Sigmoid colon (tissue), 7 donors: Measurements from ENCODE around the gene TMEM43. TPM values are rescaled to one million over a fixed set of nuclear protein-coding genes. Genes with fewer than 3 reads are reported as not detected.
"Not testable (repeated sequence)": the region's sequence is repeated elsewhere in the genome, so short reads cannot be mapped to it uniquely, and the experiment has no call there.

Source experiments
- DNase-seq: peaks from one replicate; pipeline ENCODE4 v3.0.0-alpha.2; 2019
- H3K27ac ChIP-seq, 4 donors: fragments of 200-600 bp; sonication (generic); one replicate each; pipeline ENCODE4 v1.5.1; 2016 to 2019; ENCODE audit warnings: mild to moderate bottlenecking in 1 of 4
- H3K27me3 ChIP-seq, 3 donors: fragments of 200-600 bp; sonication (generic); one replicate each; pipeline ENCODE4 v1.5.1; 2019; ENCODE audit warnings: mild to moderate bottlenecking in 1 of 3
- H3K36me3 ChIP-seq, 4 donors: fragments of 200-600 bp; sonication (generic); one replicate each; pipeline ENCODE4 v1.5.1; 2016 to 2019
- H3K4me1 ChIP-seq, 4 donors: fragments of 200-600 bp; sonication (generic); one replicate each; pipeline ENCODE4 v1.5.1; 2017 to 2019
- H3K4me3 ChIP-seq, 4 donors: fragments of 200-600 bp; sonication (generic); one replicate each; pipeline ENCODE4 v1.5.1; 2017 to 2019; ENCODE audit warnings: mild to moderate bottlenecking in 2 of 4, moderate library complexity in 1 of 4
- H3K9me3 ChIP-seq, 4 donors: fragments of 200-600 bp in 3 of 4; sonication (generic) in 3 of 4; one replicate each; pipeline versions ENCODE4 v1.5.1 to v1.6.1; 2013 to 2019
- CTCF ChIP-seq, 4 experiments: fragments of 450-650 bp in 3 of 4; fragments of 200-600 bp in 1 of 4; IDR thresholded peaks; one replicate each; pipeline ENCODE4 v1.5.1; 2016 to 2019; ENCODE audit warnings: antibody characterized with exemption in 4 of 4, mild to moderate bottlenecking in 3 of 4, moderate library complexity in 2 of 4
- EP300 ChIP-seq, 4 donors: sonication (generic); formaldehyde crosslinking; IDR thresholded peaks; one replicate each; pipeline ENCODE4 v1.6.1; 2017; ENCODE audit warnings: antibody characterized with exemption in 4 of 4
- POLR2A ChIP-seq, 2 donors: fragments of 450-650 bp; IDR thresholded peaks; one replicate each; pipeline ENCODE4 v1.6.1; 2016; ENCODE audit warnings: antibody characterized with exemption in 2 of 2, mild to moderate bottlenecking in 2 of 2, moderate library complexity in 2 of 2
- POLR2AphosphoS5 ChIP-seq, 4 donors: sonication (generic); formaldehyde crosslinking; IDR thresholded peaks; one replicate each; pipeline ENCODE4 v1.6.1; 2017; ENCODE audit warnings: antibody characterized with exemption in 4 of 4
- WGBS, 2 donors: extraction: QIAGEN DNeasy Blood & Tissue Kit; methylation state at CpG; one replicate each; pipeline ENCODE4 v1.1.7; 2013; 5-methylcytosine and 5-hydroxymethylcytosine counted together
- intact Hi-C: fragments of 100-400 bp; cut with DNase I; formaldehyde crosslinking; loops from one replicate; pipeline ENCODE4 v1.15.1; 2023
- polyA plus RNA-seq, 3 donors: library from polyadenylated mRNA; stranded (reverse); fragments of 200-250 nt; gene quantifications; one replicate each; pipeline ENCODE4 v1.2.3, GENCODE V29; 2013
- total RNA-seq, 4 donors: library from RNA; depleted of rRNA; stranded (reverse); fragments of >200 nt; gene quantifications; one replicate each; pipeline ENCODE4 v1.1.0, GENCODE V29; 2016
- donor health status: healthy with polysubstance abuse.
- donor health status: Bipolar disorder and iron deficiency.
- donor health status: healthy.

TMEM43 gene
- total and polyA plus RNA-seq, 7 donors, result 6.0 to 88.3 (median 68.0) TPM

GRCh38 chr3:14119651-14120050 is 5.2 kb upstream of the TMEM43 start:
- Histone ChIP-seq H3K9me3 (no peaks in the 10 kb centered on the region), H3K27me3 (no peaks in the 10 kb centered on the region), H3K4me3 (no peak overlapping the region), H3K4me1 (peaks cover 0 to 25% (median 19%) of the 10 kb centered on the region in 4 donors), H3K27ac (no peak overlapping the region), H3K36me3 (peaks cover 9 to 43% (median 12%) of the 10 kb centered on the region in 4 donors)
- no peak for DNase-seq
- TF ChIP-seq EP300 (IDR thresholded peaks at IDR 0.05), result no peak
- no peak for TF ChIP-seq CTCF (IDR thresholded peaks at IDR 0.05)
- WGBS, 2 donors, result 77 to 87% methylated on average over 2 of the region's 2 CpGs
- intact Hi-C loops, result loop anchor here (10.0 kb wide), 1 partner anchor 825 kb away; the partner anchor contains the start of gene NR2C2

- DNase-seq, result no peak
- 93 to 95% methylated on average over 11 of the region's 11 CpGs for WGBS, 2 donors
- Histone ChIP-seq H3K36me3 (peaks cover 3 to 36% (median 7%) of the 10 kb centered on the region in 4 donors), H3K9me3 (no peaks in the 10 kb centered on the region), H3K27me3 (no peaks in the 10 kb centered on the region), H3K4me1 (peaks cover 0 to 25% (median 19%) of the 10 kb centered on the region in 4 donors), H3K4me3 (no peak overlapping the region), H3K27ac (no peak overlapping the region)
- TF ChIP-seq POLR2A (IDR thresholded peaks at IDR 0.05) (no peak), POLR2AphosphoS5 (IDR thresholded peaks at IDR 0.05) (no peak), EP300 (IDR thresholded peaks at IDR 0.05) (no peak), CTCF (IDR thresholded peaks at IDR 0.05) (no peak)
- intact Hi-C loops, result loop anchor here (10.0 kb wide), 1 partner anchor 824 kb away; the partner anchor contains the start of gene NR2C2
Observed at GRCh38 chr3:14120111-14120920, 4.5 kb upstream of the TMEM43 start.

- WGBS, 2 donors, result 94 to 99% methylated on average over 2 of the region's 2 CpGs
- DNase-seq, result not testable (repeated sequence)
- peaks cover 0 to 29% (median 1%) of the 10 kb centered on the region in 4 donors for H3K36me3 ChIP-seq
Observed at GRCh38 chr3:14120921-14121448, 3.9 kb upstream of the TMEM43 start.

GRCh38 chr3:14121859-14122258 is 3.0 kb upstream of the TMEM43 start:
- H3K36me3 ChIP-seq, result peaks cover 0 to 25% (median 0%) of the 10 kb centered on the region in 4 donors
- no peak overlapping the region for H3K4me3 ChIP-seq
- no peaks in the 10 kb centered on the region for H3K27me3 ChIP-seq
- intact Hi-C loops, result loop anchor here (10.0 kb wide), 1 partner anchor 823 kb away; the partner anchor contains the start of gene NR2C2
- peaks cover 0 to 38% (median 30%) of the 10 kb centered on the region in 4 donors for H3K4me1 ChIP-seq
- WGBS, 2 donors, result 92 to 96% methylated on average over 5 of the region's 5 CpGs
- no peak for DNase-seq
- TF ChIP-seq EP300 (IDR thresholded peaks at IDR 0.05) (no peak), CTCF (IDR thresholded peaks at IDR 0.05) (no peak), POLR2A (IDR thresholded peaks at IDR 0.05) (no peak)
- H3K27ac ChIP-seq, result no peak overlapping the region
- no peaks in the 10 kb centered on the region for H3K9me3 ChIP-seq

More at GRCh38 chr3:14120921-14121448, 3.9 kb upstream of the TMEM43 start:
- H3K27me3 ChIP-seq, H3K9me3 ChIP-seq, H3K27ac ChIP-seq, H3K4me3 ChIP-seq: not testable (repeated sequence)
- intact Hi-C loops, result loop anchor here (10.0 kb wide), 1 partner anchor 824 kb away; the partner anchor contains the start of gene NR2C2
- H3K4me1 ChIP-seq, result peaks cover 0 to 29% (median 21%) of the 10 kb centered on the region in 4 donors

GRCh38 chr3:14122301-14122700 is 2.6 kb upstream of the TMEM43 start:
- Histone ChIP-seq H3K4me3 (no peak overlapping the region), H3K27ac (no peak overlapping the region), H3K4me1 (peaks cover 0 to 43% (median 34%) of the 10 kb centered on the region in 4 donors), H3K9me3 (no peaks in the 10 kb centered on the region), H3K36me3 (peaks cover 0 to 25% (median 0%) of the 10 kb centered on the region in 4 donors), H3K27me3 (no peaks in the 10 kb centered on the region)
- intact Hi-C loops, result loop anchor here (10.0 kb wide), 1 partner anchor 822 kb away; the partner anchor contains the start of gene NR2C2
- WGBS, 2 donors, result 72 to 84% methylated on average over 3 of the region's 3 CpGs
- TF ChIP-seq CTCF (IDR thresholded peaks at IDR 0.05), result no peak
- TF ChIP-seq EP300 (IDR thresholded peaks at IDR 0.05), result no peak
- TF ChIP-seq POLR2AphosphoS5 (IDR thresholded peaks at IDR 0.05), result no peak
- TF ChIP-seq POLR2A (IDR thresholded peaks at IDR 0.05), result no peak
- DNase-seq, result no peak
